ENCODE measurements around the gene CACNG4.

CACNG4 gene

DNA sequence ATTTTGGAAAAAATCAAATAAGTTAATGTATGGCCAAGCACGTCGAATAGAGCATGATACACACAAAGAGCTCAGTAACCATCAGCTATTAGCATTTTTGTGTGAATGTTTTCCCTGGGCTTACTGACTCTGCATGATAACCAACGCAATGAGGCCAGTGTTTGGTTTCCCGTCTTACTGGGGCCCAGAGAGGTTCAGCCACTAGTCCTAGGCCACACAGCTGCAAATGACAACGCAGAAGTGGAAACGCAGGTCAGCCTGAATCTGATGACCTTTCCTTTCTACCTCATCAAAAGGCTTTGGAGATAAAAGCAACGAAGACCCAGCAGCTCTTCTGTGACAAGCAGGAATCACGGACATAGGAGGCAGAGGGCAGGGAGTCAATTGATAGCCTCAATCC, 7.2 kb upstream of the CACNG4 start:
- H3K4me1 ChIP-seq (ENCODE audit: control insufficient read depth in 1 of 2, insufficient read depth in 1 of 2, low read depth in 1 of 2, low read length in 1 of 2): no peaks in the 10 kb centered on the region
- no peak overlapping the region for H3K4me3 ChIP-seq (ENCODE audit: low read depth in 1 of 2, low read length in 1 of 2)
- no peaks in the 10 kb centered on the region for H3K36me3 ChIP-seq
- no peak overlapping the region for H3K27ac ChIP-seq
- peaks cover 19% of the 10 kb centered on the region for H3K27me3 ChIP-seq
- no peak for TF ChIP-seq CTCF (IDR thresholded peaks at IDR 0.05)
- no peaks in the 10 kb centered on the region for H3K9me3 ChIP-seq

GRCh38 chr17:66957951-66958579, 6.4 kb upstream of the CACNG4 start:
- H3K36me3 ChIP-seq: no peaks in the 10 kb centered on the region
- H3K4me1 ChIP-seq (ENCODE audit: control insufficient read depth in 1 of 2, insufficient read depth in 1 of 2, low read depth in 1 of 2, low read length in 1 of 2): no peaks in the 10 kb centered on the region
- no peaks in the 10 kb centered on the region for H3K9me3 ChIP-seq
- H3K27ac ChIP-seq: no peak overlapping the region
- peaks cover 26% of the 10 kb centered on the region for H3K27me3 ChIP-seq
- no peak for TF ChIP-seq CTCF (IDR thresholded peaks at IDR 0.05)
- H3K4me3 ChIP-seq (ENCODE audit: low read depth in 1 of 2, low read length in 1 of 2): no peak overlapping the region

DNA sequence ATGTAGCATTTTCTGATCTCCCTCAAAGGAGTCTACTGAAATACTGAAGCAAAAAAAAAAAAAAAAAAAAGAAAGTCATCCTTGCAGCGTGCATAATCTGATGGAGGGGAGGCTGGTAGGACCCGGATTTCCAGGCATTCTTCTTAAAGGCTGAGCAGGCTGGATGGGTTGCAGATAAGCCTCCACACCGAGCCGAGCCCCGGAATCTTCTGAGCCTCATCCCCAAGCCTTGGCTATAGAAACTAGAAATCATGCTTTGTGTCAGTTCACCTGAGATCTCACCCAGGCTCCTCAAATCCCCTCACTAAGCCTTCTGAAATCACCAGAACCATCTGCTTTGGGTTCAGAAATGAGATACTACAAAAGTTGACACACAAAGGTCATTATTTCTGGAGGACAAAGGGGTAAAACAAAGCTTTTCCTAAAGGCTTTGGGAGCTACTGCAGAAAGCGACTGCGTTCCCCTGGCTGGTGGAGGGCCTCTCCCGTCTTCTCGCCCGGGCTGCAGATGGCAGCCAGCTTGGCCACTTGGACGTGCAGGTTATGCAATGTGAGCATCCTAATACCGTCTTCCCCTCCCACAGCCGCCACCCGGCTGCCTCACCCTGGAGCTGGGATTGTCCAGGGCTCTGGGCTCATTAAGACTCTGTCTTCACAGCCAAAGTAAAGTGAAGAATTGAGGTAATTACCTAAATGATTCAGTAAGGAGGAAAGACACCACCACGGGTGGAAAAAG, 4.7 kb upstream of the CACNG4 start:
- Histone ChIP-seq H3K4me3 (ENCODE audit: low read depth in 1 of 2, low read length in 1 of 2) (no peak overlapping the region), H3K9me3 (no peaks in the 10 kb centered on the region), H3K27me3 (peaks cover 42% of the 10 kb centered on the region), H3K27ac (no peak overlapping the region), H3K4me1 (ENCODE audit: control insufficient read depth in 1 of 2, insufficient read depth in 1 of 2, low read depth in 1 of 2, low read length in 1 of 2) (no peaks in the 10 kb centered on the region), H3K36me3 (no peaks in the 10 kb centered on the region)
- TF ChIP-seq CTCF (IDR thresholded peaks at IDR 0.05): no peak

DNA sequence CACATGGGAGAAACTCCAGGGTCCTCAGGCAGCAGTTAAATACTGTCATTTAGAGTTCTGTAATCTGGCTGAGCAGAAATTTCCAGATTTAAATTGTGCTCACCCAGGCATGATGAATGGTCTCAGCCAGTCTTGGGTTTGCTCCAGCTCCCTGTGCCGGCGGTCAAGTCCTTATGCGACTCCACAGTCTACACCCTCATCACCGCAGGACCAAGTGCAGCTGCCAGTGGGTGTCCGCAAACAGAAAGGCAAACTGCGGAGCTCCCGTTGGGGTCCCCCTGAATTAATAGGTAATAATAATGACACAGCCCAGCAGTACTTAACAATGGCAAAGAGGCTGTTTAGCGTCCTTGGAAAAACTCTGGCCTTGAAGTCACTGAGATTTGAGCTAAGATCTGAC, 3.9 kb upstream of the CACNG4 start:
- H3K27me3 ChIP-seq: peaks cover 50% of the 10 kb centered on the region

DNA sequence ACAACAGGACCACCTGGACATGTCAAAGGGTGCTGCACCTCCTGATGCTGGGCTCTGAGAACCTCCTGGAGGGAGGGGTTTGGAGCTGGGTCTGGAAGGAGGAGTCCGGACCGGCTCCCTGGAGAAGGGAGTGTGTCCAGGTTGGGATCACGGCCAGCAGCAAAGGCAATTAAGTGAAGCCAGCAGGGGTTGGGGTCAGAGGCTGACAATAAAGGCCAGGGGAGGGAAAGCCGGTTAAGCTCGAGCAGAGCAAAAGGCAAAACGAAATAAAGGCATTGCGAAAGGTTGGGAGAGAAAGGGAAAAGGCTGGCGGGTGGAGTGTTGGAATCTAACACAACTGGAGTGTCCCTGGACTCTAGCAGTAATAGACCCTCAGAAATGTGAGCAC, 992 bp upstream of the CACNG4 start:
- no peak for TF ChIP-seq CTCF (IDR thresholded peaks at IDR 0.05)
- Histone ChIP-seq H3K36me3 (no peaks in the 10 kb centered on the region), H3K4me3 (ENCODE audit: low read depth in 1 of 2, low read length in 1 of 2) (no peak overlapping the region), H3K9me3 (no peaks in the 10 kb centered on the region), H3K4me1 (ENCODE audit: control insufficient read depth in 1 of 2, insufficient read depth in 1 of 2, low read depth in 1 of 2, low read length in 1 of 2) (peaks cover 3 to 10% of the 10 kb centered on the region in 2 experiments), H3K27ac (no peak overlapping the region), H3K27me3 (peaks cover 73% of the 10 kb centered on the region)

More for the DNA sequence above, 3.9 kb upstream of the CACNG4 start:
- Histone ChIP-seq H3K4me1 (ENCODE audit: control insufficient read depth in 1 of 2, insufficient read depth in 1 of 2, low read depth in 1 of 2, low read length in 1 of 2) (peaks cover 0 to 6% of the 10 kb centered on the region in 2 experiments), H3K4me3 (ENCODE audit: low read depth in 1 of 2, low read length in 1 of 2) (no peak overlapping the region), H3K27ac (no peak overlapping the region), H3K36me3 (no peaks in the 10 kb centered on the region), H3K9me3 (no peaks in the 10 kb centered on the region)
- TF ChIP-seq CTCF (IDR thresholded peaks at IDR 0.05): no peak
